ENCODE data around the gene FERMT2. TPM values are rescaled to one million over a fixed set of nuclear protein-coding genes. Genes with fewer than 3 reads are reported as not detected.

The FERMT2 gene
- total RNA-seq, 1 experiment from 2014 or later = 33.3 TPM

DNA sequence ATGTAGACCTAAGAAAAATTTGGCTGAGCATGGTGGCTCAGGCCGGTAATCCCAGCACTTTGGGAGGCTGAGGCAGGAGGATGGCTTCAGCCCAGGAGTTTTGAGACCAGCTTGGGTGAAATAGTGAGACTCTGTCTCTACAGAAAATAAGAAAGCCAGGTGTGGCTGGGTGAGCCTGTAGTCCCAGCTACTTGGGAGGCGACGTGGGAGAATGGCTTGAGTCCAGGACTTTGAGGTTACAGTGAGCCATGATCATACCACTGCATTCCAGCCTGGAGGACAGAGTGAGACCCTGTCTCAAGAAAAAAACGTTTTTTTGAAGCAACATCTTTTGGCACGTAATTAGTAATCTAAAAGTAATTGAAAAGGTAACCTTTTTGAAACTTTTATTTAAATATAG lies 70.9 kb downstream of the FERMT2 start:
- H3K9me3 ChIP-seq (ENCODE audit: control insufficient read depth, insufficient read depth, low read depth, low read length) = no peaks in the 10 kb centered on the region
- in situ Hi-C loops (cut with HindIII; ENCODE audit: low pct_unique_long_range_greater_than_20kb, low sequenced_read_pairs) (no loop called here), intact Hi-C loops (cut with micrococcal nuclease; ENCODE audit: unreplicated experiment) (no loop called here)
- no peaks in the 10 kb centered on the region for H3K27me3 ChIP-seq (ENCODE audit: control insufficient read depth, insufficient read depth, low read length)
- POLR2A ChIA-PET = no interaction called here
- no peak overlapping the region for H3K27ac ChIP-seq (ENCODE audit: low read length)
- no peak for ATAC-seq
- no peaks in the 10 kb centered on the region for H3K4me1 ChIP-seq (ENCODE audit: control insufficient read depth, insufficient read depth, low read length)
- DNase-seq (ENCODE audit: low read depth, low spot score) = no peak
- H3K4me3 ChIP-seq (ENCODE audit: low read depth in 2 of 2, low read length in 2 of 2) = no peak overlapping the region
- BruUV-seq (replicated peaks) = no TSS peak
- CTCF ChIA-PET = no interaction called here
- peaks cover 7% of the 10 kb centered on the region for H3K36me3 ChIP-seq (ENCODE audit: control insufficient read depth, insufficient read depth, low read length)
- no peak for TF ChIP-seq POLR2AphosphoS5 (IDR thresholded peaks at IDR 0.05; ENCODE audit: low read depth, low read length)
- TF ChIP-seq, protein P1, sequence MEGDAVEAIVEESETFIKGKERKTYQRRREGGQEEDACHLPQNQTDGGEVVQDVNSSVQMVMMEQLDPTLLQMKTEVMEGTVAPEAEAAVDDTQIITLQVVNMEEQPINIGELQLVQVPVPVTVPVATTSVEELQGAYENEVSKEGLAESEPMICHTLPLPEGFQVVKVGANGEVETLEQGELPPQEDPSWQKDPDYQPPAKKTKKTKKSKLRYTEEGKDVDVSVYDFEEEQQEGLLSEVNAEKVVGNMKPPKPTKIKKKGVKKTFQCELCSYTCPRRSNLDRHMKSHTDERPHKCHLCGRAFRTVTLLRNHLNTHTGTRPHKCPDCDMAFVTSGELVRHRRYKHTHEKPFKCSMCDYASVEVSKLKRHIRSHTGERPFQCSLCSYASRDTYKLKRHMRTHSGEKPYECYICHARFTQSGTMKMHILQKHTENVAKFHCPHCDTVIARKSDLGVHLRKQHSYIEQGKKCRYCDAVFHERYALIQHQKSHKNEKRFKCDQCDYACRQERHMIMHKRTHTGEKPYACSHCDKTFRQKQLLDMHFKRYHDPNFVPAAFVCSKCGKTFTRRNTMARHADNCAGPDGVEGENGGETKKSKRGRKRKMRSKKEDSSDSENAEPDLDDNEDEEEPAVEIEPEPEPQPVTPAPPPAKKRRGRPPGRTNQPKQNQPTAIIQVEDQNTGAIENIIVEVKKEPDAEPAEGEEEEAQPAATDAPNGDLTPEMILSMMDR (IDR thresholded peaks at IDR 0.05) = no peak
- no peak for TF ChIP-seq TCF7L2 (IDR thresholded peaks at IDR 0.05; ENCODE audit: low read depth, low read length)
- TF ChIP-seq, protein P2, sequence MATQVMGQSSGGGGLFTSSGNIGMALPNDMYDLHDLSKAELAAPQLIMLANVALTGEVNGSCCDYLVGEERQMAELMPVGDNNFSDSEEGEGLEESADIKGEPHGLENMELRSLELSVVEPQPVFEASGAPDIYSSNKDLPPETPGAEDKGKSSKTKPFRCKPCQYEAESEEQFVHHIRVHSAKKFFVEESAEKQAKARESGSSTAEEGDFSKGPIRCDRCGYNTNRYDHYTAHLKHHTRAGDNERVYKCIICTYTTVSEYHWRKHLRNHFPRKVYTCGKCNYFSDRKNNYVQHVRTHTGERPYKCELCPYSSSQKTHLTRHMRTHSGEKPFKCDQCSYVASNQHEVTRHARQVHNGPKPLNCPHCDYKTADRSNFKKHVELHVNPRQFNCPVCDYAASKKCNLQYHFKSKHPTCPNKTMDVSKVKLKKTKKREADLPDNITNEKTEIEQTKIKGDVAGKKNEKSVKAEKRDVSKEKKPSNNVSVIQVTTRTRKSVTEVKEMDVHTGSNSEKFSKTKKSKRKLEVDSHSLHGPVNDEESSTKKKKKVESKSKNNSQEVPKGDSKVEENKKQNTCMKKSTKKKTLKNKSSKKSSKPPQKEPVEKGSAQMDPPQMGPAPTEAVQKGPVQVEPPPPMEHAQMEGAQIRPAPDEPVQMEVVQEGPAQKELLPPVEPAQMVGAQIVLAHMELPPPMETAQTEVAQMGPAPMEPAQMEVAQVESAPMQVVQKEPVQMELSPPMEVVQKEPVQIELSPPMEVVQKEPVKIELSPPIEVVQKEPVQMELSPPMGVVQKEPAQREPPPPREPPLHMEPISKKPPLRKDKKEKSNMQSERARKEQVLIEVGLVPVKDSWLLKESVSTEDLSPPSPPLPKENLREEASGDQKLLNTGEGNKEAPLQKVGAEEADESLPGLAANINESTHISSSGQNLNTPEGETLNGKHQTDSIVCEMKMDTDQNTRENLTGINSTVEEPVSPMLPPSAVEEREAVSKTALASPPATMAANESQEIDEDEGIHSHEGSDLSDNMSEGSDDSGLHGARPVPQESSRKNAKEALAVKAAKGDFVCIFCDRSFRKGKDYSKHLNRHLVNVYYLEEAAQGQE (IDR thresholded peaks at IDR 0.05; ENCODE audit: insufficient read depth in 1 of 2, low read depth in 2 of 2, low read length in 1 of 2) = no peak
- no peak for TF ChIP-seq SIN3A (IDR thresholded peaks at IDR 0.05; ENCODE audit: borderline replicate concordance, insufficient read depth, low read depth, low read length)

DNA sequence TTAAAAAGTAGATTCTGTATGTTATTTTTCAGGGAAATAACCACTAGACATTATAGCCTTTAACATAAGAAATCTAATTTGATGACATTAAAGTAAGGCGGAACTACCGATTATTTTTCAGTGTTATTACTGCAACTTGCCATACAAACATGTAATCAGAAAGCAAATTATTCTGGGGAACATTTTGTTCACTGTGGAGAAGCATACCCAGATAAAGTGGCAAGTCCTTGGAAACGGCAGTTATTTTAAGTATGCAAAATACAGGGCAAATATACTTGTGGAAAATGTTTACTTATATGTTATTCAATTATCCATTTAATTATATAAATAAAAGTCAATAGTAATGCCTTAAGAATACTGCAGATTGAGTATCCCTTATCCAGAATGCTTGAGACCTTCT lies 71.9 kb downstream of the FERMT2 start:
- no peaks in the 10 kb centered on the region for H3K9me3 ChIP-seq (ENCODE audit: control insufficient read depth, insufficient read depth, low read depth, low read length)
- no peak overlapping the region for H3K4me3 ChIP-seq (ENCODE audit: low read depth in 2 of 2, low read length in 2 of 2)
- POLR2A ChIA-PET = no interaction called here
- TF ChIP-seq, protein P2 (IDR thresholded peaks at IDR 0.05; ENCODE audit: insufficient read depth in 1 of 2, low read depth in 2 of 2, low read length in 1 of 2) = no peak
- TF ChIP-seq, protein P1 (IDR thresholded peaks at IDR 0.05) = no peak
- TF ChIP-seq POLR2AphosphoS5 (IDR thresholded peaks at IDR 0.05; ENCODE audit: low read depth, low read length) (no peak), TCF7L2 (IDR thresholded peaks at IDR 0.05; ENCODE audit: low read depth, low read length) (no peak), SIN3A (IDR thresholded peaks at IDR 0.05; ENCODE audit: borderline replicate concordance, insufficient read depth, low read depth, low read length) (no peak)
- BruUV-seq (replicated peaks) = no TSS peak
- DNase-seq (ENCODE audit: low read depth, low spot score) (no peak), ATAC-seq (no peak)
- intact Hi-C loops (cut with micrococcal nuclease; ENCODE audit: unreplicated experiment) = no loop called here
- peaks cover 7% of the 10 kb centered on the region for H3K36me3 ChIP-seq (ENCODE audit: control insufficient read depth, insufficient read depth, low read length)
- no peak overlapping the region; the same call in 1 of the 2 replicates for H3K27ac ChIP-seq (ENCODE audit: low read length)
- in situ Hi-C loops (cut with HindIII; ENCODE audit: low pct_unique_long_range_greater_than_20kb, low sequenced_read_pairs) = no loop called here
- H3K4me1 ChIP-seq (ENCODE audit: control insufficient read depth, insufficient read depth, low read length) = no peaks in the 10 kb centered on the region
- no peaks in the 10 kb centered on the region for H3K27me3 ChIP-seq (ENCODE audit: control insufficient read depth, insufficient read depth, low read length)
- CTCF ChIA-PET = no interaction called here
